Vagina (tissue), 2 donors: Measurements from ENCODE around the gene FOXP2.

ENCODE experiments used
- POLR2A ChIP-seq, 2 donors: fragments of 450-650 bp; IDR thresholded peaks; one replicate each; pipeline ENCODE4 v1.6.1; 2017; ENCODE audit warnings: antibody characterized with exemption in 2 of 2, mild to moderate bottlenecking in 2 of 2, moderate library complexity in 2 of 2
- POLR2AphosphoS5 ChIP-seq, 2 donors: sonication (generic); formaldehyde crosslinking; IDR thresholded peaks; one replicate each; pipeline ENCODE4 v1.9.0; 2017; ENCODE audit warnings: antibody characterized with exemption in 2 of 2, mild to moderate bottlenecking in 2 of 2, low read depth in 1 of 2; ENCODE audit not compliant: insufficient read depth in 1 of 2
- TF ChIP-seq, protein P1 (sequence below), 3 experiments: fragments of 450-650 bp in 2 of 3; fragments of 200-600 bp in 1 of 3; sonication (generic) in 1 of 3; IDR thresholded peaks; one replicate each; pipeline ENCODE4 v1.5.1; 2017 to 2019; ENCODE audit warnings: antibody characterized with exemption in 3 of 3, mild to moderate bottlenecking in 2 of 3, moderate library complexity in 2 of 3

DNA sequence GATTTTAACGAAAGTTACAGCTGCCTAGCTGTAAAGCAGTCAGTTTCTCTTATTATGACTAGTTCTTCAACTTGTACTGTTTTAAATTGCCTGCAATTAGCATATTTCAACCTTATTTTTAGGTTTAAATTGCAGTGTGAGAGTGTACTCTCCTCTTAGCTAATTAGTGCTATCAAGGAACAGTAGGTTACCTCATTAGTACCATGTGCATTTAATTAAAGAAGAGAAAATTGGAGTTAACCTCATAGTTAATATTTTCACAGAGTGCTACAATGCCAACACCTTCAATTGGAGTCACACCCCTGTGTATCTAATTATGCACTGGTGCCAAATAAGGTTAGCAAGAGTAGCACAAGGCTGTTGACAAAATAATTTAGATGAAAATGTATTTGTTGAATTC, 154.6 kb downstream of the FOXP2 start:
- TF ChIP-seq, protein P1, sequence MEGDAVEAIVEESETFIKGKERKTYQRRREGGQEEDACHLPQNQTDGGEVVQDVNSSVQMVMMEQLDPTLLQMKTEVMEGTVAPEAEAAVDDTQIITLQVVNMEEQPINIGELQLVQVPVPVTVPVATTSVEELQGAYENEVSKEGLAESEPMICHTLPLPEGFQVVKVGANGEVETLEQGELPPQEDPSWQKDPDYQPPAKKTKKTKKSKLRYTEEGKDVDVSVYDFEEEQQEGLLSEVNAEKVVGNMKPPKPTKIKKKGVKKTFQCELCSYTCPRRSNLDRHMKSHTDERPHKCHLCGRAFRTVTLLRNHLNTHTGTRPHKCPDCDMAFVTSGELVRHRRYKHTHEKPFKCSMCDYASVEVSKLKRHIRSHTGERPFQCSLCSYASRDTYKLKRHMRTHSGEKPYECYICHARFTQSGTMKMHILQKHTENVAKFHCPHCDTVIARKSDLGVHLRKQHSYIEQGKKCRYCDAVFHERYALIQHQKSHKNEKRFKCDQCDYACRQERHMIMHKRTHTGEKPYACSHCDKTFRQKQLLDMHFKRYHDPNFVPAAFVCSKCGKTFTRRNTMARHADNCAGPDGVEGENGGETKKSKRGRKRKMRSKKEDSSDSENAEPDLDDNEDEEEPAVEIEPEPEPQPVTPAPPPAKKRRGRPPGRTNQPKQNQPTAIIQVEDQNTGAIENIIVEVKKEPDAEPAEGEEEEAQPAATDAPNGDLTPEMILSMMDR (IDR thresholded peaks at IDR 0.05) = no peak
- TF ChIP-seq POLR2A (IDR thresholded peaks at IDR 0.05) = no peak
- TF ChIP-seq POLR2AphosphoS5 (IDR thresholded peaks at IDR 0.05; ENCODE audit: insufficient read depth in 1 of 2, low read depth in 1 of 2) = no peak
